HL-60 (cell line): Measurements from ENCODE around the gene ZMYM5.

Source experiments
- CTCF ChIP-seq: IDR thresholded peaks from one replicate; pipeline ENCODE4 v1.5.1; 2011; ENCODE audit warnings: low read length, control low read depth, inconsistent platforms; ENCODE audit not compliant: insufficient read depth
- GABPA ChIP-seq: IDR thresholded peaks from 2 replicates; pipeline ENCODE4 v1.6.1; 2012; ENCODE audit warnings: low read depth
- POLR2AphosphoS5 ChIP-seq: IDR thresholded peaks from 2 replicates; pipeline ENCODE4 v1.6.1; 2012; ENCODE audit warnings: low read depth
- REST ChIP-seq: IDR thresholded peaks from 2 replicates; pipeline ENCODE4 v1.6.1; 2012; ENCODE audit warnings: low read depth; ENCODE audit not compliant: insufficient replicate concordance

- TF ChIP-seq GABPA (no peak), CTCF (no peak), POLR2AphosphoS5 (peak; percentile 40; the same call in 1 of the 2 replicates), REST (no peak)
These were observed 752 bp downstream of the ZMYM5 start for GRCh38 chr13:19862481-19863313.
